ENCODE measurements around the gene ATP10A. TPM values are rescaled to one million over a fixed set of nuclear protein-coding genes. Genes with fewer than 3 reads are reported as not detected.

Gene ATP10A
- total RNA-seq, 1 donor = 1.3 TPM

DNA sequence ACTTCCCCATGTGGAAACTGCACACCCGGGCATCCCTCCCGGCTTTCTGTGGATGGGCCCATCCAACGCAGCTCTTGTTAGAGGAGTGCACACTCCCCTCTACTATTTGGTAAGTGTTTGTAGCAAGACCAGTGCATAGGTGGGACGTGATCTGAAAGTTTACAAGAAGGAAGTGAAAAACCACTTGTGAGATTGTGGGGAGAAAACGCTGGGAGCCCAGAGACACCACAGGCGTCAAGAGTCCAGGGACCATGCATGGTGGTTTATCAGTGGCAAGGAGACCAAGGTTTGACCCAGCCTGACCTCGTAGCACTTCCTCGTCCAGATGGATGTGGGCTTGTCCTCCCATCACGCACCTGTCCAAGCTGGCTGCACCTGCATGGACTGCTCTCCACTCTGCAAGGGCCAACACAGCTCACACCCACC, 51.6 kb downstream of the ATP10A start:
- DNase-seq (ENCODE audit: low read depth) = no peak
- TF ChIP-seq, protein P1, sequence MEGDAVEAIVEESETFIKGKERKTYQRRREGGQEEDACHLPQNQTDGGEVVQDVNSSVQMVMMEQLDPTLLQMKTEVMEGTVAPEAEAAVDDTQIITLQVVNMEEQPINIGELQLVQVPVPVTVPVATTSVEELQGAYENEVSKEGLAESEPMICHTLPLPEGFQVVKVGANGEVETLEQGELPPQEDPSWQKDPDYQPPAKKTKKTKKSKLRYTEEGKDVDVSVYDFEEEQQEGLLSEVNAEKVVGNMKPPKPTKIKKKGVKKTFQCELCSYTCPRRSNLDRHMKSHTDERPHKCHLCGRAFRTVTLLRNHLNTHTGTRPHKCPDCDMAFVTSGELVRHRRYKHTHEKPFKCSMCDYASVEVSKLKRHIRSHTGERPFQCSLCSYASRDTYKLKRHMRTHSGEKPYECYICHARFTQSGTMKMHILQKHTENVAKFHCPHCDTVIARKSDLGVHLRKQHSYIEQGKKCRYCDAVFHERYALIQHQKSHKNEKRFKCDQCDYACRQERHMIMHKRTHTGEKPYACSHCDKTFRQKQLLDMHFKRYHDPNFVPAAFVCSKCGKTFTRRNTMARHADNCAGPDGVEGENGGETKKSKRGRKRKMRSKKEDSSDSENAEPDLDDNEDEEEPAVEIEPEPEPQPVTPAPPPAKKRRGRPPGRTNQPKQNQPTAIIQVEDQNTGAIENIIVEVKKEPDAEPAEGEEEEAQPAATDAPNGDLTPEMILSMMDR (IDR thresholded peaks at IDR 0.05; ENCODE audit: insufficient read depth, low read depth, low read length) = no peak
- H3K4me3 ChIP-seq (ENCODE audit: low read depth, low read length) = no peak overlapping the region

DNA sequence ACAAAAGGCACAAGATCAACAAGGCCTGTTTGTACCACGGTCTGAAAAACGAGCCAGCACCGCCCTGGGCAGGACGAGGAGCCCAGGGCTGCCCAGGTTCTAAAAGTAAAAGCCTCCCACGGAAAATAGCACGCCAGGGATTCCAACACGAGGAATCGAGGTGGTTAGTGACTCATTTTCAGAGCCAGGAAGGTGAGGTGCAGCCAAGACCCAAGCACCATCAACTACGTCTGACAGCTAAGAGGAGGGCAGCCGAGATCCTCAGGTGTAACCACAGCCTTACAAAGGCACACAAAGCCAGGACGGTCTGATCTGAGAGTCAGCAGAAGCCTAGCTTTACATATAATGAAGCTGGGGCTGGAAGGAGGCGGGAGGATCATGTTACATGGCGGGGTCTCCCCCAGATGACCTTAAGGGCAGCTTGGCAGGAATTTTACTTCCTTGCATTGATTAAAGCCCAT, 52.5 kb downstream of the ATP10A start:
- DNase-seq (ENCODE audit: low read depth) = no peak
- TF ChIP-seq, protein P1 (IDR thresholded peaks at IDR 0.05; ENCODE audit: insufficient read depth, low read depth, low read length) = no peak
- no peak overlapping the region for H3K4me3 ChIP-seq (ENCODE audit: low read depth, low read length)

DNA sequence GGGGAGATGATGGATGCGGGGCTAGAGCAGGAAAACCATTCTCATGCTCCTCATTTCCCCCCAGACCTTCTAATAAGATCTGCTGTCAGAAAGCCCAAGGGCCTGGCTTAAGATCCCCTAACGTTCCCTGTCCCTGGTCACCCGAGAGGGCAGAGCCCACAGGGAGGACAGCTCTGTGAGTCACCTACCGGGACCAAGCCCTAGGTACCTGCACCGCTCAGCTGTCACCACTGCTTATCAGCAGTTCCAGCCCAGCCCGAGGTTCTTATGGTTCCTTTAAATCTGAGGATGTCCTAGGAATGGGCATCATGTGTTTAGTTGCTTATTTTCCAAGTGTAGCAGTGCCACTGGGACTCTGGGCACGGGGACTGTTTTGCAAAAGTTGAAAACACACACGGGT, 53.0 kb downstream of the ATP10A start:
- no peak for DNase-seq (ENCODE audit: low read depth)
- no peak overlapping the region for H3K4me3 ChIP-seq (ENCODE audit: low read depth, low read length)
- TF ChIP-seq, protein P1 (IDR thresholded peaks at IDR 0.05; ENCODE audit: insufficient read depth, low read depth, low read length) = no peak

DNA sequence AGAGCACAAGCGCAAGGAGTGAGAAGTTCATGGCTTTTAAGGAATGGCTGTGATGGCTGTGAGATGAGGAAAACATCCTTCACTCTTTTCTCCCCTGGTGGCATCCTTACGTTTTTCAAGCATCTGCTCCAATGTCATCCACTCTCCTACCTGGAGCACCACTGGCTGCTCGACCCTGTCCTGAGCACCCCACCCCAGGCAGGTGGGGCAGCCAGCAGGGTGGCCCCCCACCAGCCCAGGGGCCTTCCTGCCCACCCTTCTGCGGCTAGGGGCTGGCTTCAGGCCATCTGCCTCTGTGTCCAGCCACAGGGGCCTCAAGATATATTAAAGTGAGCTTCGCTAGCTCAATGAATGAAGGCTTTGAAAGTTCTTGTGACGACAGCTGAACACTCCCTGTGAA, 56.1 kb downstream of the ATP10A start:
- no peak for DNase-seq (ENCODE audit: low read depth)
- TF ChIP-seq, protein P1 (IDR thresholded peaks at IDR 0.05; ENCODE audit: insufficient read depth, low read depth, low read length) = no peak
- no peak overlapping the region for H3K4me3 ChIP-seq (ENCODE audit: low read depth, low read length)

DNA sequence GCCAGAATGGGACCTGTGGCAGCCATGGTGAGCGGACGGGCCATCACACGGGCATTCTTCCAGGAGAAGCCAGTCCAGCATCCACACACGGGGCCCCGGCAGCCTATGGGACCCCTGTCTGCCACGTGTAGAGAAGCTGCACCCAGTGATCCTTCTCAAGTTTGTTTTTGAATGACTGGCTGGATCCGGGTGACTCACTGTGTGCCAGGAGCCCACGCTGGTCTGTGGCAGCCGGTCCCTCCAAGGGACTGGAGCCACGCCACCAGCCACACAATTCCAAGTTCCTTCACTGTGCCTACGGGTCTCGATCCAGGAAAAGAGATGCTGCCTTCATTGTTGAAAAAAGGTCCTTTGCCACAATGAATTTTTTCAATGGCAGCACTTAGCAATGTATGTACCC, 58.1 kb downstream of the ATP10A start:
- TF ChIP-seq, protein P1 (IDR thresholded peaks at IDR 0.05; ENCODE audit: insufficient read depth, low read depth, low read length) = no peak
- no peak overlapping the region for H3K4me3 ChIP-seq (ENCODE audit: low read depth, low read length)
- no peak for DNase-seq (ENCODE audit: low read depth)

DNA sequence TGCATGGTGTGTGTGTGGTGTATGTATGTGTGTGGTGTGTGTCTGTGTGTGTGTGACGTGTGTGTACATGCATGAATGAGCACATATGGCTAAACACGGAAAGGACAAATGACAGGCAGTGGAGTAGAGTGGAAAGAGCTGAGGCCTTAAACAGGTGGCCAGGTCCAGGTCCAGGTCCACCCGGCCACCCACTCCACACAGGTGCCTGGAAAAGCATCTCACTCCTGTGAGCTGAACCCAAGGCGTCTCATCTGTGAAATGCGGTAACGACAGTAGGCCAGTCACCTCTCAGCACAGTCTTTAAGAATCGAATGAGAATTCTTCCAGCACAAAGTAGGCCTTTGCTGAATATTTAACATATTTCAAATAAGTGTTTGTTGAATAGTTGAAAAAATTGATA, 58.7 kb downstream of the ATP10A start:
- H3K4me3 ChIP-seq (ENCODE audit: low read depth, low read length) = no peak overlapping the region
- no peak for DNase-seq (ENCODE audit: low read depth)
- TF ChIP-seq, protein P1 (IDR thresholded peaks at IDR 0.05; ENCODE audit: insufficient read depth, low read depth, low read length) = no peak

DNA sequence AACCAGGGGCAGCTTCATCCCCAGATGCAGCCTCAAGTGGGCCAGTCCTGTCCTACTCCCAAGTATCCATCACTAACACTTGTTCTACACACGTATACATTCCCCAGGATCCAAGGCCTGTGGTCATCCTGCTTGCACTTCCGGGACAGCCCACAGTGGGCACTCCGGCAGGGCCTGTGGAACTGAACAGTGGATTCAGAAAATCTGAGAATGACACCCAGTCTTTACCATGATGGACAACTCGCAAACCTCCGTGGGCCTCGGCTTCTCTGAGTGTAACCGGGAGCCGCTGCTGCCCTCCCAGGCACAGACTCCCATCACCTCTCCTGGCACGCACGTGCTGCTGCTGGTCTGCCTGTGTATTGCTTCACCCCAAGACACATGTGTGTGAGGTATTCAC, 59.6 kb downstream of the ATP10A start:
- H3K4me3 ChIP-seq (ENCODE audit: low read depth, low read length) = no peak overlapping the region
- TF ChIP-seq, protein P1 (IDR thresholded peaks at IDR 0.05; ENCODE audit: insufficient read depth, low read depth, low read length) = no peak
- DNase-seq (ENCODE audit: low read depth) = no peak

All from fibroblast of villous mesenchyme (primary cell).